SK-N-SH treated with all-trans-retinoic acid at 6 μM for 48 hours (cell line): ENCODE data around the gene SYNGR3.

Experiments used
- ATAC-seq: fragments of 200-7000 bp; cut with Tn5 transposase; 3 replicates; pipeline ENCODE4 v1.9.1; 2020; ENCODE audit warnings: mild to moderate bottlenecking, moderate library complexity
- CSDC2 ChIP-seq: fragments of 250-450 bp; sonication (Bioruptor Pico); IDR thresholded peaks from 2 replicates; pipeline ENCODE4 v1.5.0; 2020; ENCODE audit warnings: mild to moderate bottlenecking, moderate library complexity
- ESRRG ChIP-seq: fragments of 250-450 bp; sonication (Bioruptor Pico); IDR thresholded peaks from 2 replicates; pipeline ENCODE4 v1.6.1; 2021; ENCODE audit warnings: mild to moderate bottlenecking
- GLIS3 ChIP-seq: fragments of 250-450 bp; sonication (Bioruptor Pico); IDR thresholded peaks from 2 replicates; pipeline ENCODE4 v1.5.0; 2020; ENCODE audit warnings: mild to moderate bottlenecking, moderate library complexity
- OSR1 ChIP-seq: fragments of 250-450 bp; sonication (Bioruptor Pico); IDR thresholded peaks from 2 replicates; pipeline ENCODE4 v1.8.0; 2022; ENCODE audit warnings: moderate library complexity, mild to moderate bottlenecking, inconsistent platforms
- PPARA ChIP-seq: fragments of 250-450 bp; sonication (Bioruptor Pico); IDR thresholded peaks from 2 replicates; pipeline ENCODE4 v1.5.0; 2020; ENCODE audit warnings: mild to moderate bottlenecking, borderline replicate concordance
- RARB ChIP-seq: fragments of 250-450 bp; sonication (Bioruptor Pico); IDR thresholded peaks from 2 replicates; pipeline ENCODE4 v1.8.0; 2021; ENCODE audit warnings: mild to moderate bottlenecking, moderate library complexity
- TCF4 ChIP-seq: fragments of 250-450 bp; sonication (Bioruptor Pico); IDR thresholded peaks from 2 replicates; pipeline ENCODE4 v1.8.0; 2021; ENCODE audit warnings: mild to moderate bottlenecking, moderate library complexity, borderline replicate concordance
- TOX ChIP-seq: fragments of 250-450 bp; sonication (Bioruptor Pico); IDR thresholded peaks from 2 replicates; pipeline ENCODE4 v1.8.0; 2021; ENCODE audit warnings: mild to moderate bottlenecking, moderate library complexity, borderline replicate concordance
- ZC3H10 ChIP-seq: fragments of 250-450 bp; sonication (Bioruptor Pico); IDR thresholded peaks from 2 replicates; pipeline ENCODE4 v1.5.1; 2021; ENCODE audit warnings: mild to moderate bottlenecking, moderate library complexity
- ZFP3 ChIP-seq: fragments of 250-450 bp; sonication (Bioruptor Pico); IDR thresholded peaks from 2 replicates; pipeline ENCODE4 v1.5.0; 2020; ENCODE audit warnings: mild to moderate bottlenecking, moderate library complexity
- ZFP30 ChIP-seq: fragments of 450-650 bp; formaldehyde crosslinking; IDR thresholded peaks from 2 replicates; pipeline ENCODE4 v1.5.0; 2022; ENCODE audit warnings: mild to moderate bottlenecking, moderate library complexity
- ZNF70 ChIP-seq: fragments of 450-650 bp; formaldehyde crosslinking; IDR thresholded peaks from 2 replicates; pipeline ENCODE4 v1.5.0; 2020; ENCODE audit warnings: mild to moderate bottlenecking, moderate library complexity
- ZNF8 ChIP-seq: fragments of 450-650 bp; formaldehyde crosslinking; IDR thresholded peaks from 2 replicates; pipeline ENCODE4 v1.5.0; 2020; ENCODE audit warnings: mild to moderate bottlenecking, moderate library complexity
- TF ChIP-seq, protein P1 (sequence below): fragments of 250-450 bp; sonication (Bioruptor Pico); IDR thresholded peaks from 2 replicates; pipeline ENCODE4 v1.5.0; 2020; ENCODE audit warnings: mild to moderate bottlenecking, moderate library complexity
- TF ChIP-seq, protein P2 (sequence below): fragments of 250-450 bp; sonication (Bioruptor Pico); IDR thresholded peaks from 2 replicates; pipeline ENCODE4 v1.8.0; 2020; ENCODE audit warnings: mild to moderate bottlenecking, moderate library complexity, borderline replicate concordance
- TF ChIP-seq, protein P3 (sequence below): fragments of 250-450 bp; sonication (Bioruptor Pico); IDR thresholded peaks from 2 replicates; pipeline ENCODE4 v1.8.0; 2021; ENCODE audit warnings: low read depth, mild to moderate bottlenecking, moderate library complexity, borderline replicate concordance
- TF ChIP-seq, protein P4 (sequence below): fragments of 250-450 bp; sonication (Bioruptor Pico); IDR thresholded peaks from 2 replicates; pipeline ENCODE4 v1.5.1; 2021; ENCODE audit warnings: mild to moderate bottlenecking, moderate library complexity

The SYNGR3 gene

DNA sequence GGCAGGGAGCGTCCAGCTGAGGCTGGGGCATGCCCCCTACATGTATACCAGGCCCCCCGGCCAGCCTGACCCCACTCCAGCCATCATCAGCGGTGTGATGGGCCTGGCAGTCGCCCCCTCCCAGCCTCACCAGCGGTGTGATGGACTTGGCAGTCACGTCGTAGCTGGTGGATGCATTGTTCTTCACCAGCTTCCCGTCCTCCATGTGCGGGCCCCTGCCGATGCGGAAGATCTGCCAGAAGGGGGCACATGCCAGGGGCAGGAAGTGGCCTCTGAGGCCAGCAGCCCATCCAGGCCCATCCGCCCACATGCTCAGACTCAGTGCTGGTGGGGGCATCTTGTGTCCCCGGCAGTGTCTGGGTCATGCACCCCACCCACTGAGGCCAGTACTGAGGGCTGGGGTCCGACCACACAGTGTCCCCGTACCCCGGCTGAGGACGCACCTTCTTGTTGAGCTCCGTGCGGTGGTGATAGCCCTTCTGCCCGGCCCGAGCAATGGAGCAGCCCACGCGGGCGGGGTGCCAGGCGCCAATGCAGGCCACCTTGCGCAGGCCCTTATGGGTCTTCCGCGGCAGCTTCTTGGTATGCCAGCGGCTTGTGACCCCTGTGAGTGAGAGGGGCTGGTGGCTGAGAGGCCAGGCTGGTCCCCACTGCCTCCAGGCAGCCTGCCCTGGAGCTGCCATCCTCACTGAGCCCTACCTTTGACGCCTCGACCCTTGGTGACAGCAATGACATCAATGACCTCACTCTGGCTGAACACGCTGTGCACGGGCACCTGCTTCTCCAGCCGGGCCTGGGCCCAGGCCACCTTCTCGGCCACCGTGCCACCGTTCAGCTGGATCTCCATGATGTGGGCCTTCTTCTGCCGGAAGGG is 43.0 kb upstream of the SYNGR3 start:
- TF ChIP-seq GLIS3 (CRISPR knock-in tag) (no peak), CSDC2 (CRISPR knock-in tag) (no peak), ESRRG (CRISPR knock-in tag) (no peak), ZFP3 (no peak)
- ATAC-seq, result no peak

DNA sequence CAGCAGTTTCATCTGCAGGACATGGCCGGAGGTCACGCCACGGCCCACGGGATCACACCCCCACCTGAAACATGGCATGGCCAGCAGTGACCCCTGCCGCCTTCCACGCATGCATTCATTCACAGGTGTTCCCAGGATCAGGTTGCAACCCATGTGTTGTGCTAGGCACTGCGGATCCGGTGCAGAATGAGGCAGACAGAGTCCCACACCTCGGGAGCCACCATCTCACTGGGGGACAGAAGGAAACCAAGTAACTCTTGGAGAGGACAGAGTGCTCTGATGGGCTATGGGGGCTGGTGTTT is 42.5 kb upstream of the SYNGR3 start:
- no peak for ATAC-seq
- no peak for TF ChIP-seq TCF4 (CRISPR knock-in tag)
- TF ChIP-seq, protein P1, sequence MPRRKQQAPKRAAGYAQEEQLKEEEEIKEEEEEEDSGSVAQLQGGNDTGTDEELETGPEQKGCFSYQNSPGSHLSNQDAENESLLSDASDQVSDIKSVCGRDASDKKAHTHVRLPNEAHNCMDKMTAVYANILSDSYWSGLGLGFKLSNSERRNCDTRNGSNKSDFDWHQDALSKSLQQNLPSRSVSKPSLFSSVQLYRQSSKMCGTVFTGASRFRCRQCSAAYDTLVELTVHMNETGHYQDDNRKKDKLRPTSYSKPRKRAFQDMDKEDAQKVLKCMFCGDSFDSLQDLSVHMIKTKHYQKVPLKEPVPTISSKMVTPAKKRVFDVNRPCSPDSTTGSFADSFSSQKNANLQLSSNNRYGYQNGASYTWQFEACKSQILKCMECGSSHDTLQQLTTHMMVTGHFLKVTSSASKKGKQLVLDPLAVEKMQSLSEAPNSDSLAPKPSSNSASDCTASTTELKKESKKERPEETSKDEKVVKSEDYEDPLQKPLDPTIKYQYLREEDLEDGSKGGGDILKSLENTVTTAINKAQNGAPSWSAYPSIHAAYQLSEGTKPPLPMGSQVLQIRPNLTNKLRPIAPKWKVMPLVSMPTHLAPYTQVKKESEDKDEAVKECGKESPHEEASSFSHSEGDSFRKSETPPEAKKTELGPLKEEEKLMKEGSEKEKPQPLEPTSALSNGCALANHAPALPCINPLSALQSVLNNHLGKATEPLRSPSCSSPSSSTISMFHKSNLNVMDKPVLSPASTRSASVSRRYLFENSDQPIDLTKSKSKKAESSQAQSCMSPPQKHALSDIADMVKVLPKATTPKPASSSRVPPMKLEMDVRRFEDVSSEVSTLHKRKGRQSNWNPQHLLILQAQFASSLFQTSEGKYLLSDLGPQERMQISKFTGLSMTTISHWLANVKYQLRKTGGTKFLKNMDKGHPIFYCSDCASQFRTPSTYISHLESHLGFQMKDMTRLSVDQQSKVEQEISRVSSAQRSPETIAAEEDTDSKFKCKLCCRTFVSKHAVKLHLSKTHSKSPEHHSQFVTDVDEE (CRISPR knock-in tag), result no peak

DNA sequence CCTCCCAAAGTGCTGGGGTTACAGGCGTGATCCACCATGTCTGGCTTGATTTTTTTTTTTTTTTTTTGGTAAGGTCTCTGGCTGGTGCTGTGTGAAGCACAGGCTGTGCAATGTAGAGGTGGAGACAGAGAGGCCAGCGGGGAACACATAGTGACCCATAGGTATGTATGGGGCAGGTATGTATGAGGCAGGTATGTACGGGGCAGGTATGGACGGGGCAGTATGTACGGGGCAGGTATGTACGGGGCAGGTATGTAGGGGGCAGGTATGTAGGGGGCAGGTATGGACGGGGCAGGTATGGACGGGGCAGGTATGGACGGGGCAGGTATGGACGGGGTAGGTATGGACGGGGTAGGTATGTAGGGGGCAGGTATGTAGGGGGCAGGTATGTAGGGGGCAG is 40.3 kb upstream of the SYNGR3 start:
- no peak for ATAC-seq
- TF ChIP-seq, protein P2, sequence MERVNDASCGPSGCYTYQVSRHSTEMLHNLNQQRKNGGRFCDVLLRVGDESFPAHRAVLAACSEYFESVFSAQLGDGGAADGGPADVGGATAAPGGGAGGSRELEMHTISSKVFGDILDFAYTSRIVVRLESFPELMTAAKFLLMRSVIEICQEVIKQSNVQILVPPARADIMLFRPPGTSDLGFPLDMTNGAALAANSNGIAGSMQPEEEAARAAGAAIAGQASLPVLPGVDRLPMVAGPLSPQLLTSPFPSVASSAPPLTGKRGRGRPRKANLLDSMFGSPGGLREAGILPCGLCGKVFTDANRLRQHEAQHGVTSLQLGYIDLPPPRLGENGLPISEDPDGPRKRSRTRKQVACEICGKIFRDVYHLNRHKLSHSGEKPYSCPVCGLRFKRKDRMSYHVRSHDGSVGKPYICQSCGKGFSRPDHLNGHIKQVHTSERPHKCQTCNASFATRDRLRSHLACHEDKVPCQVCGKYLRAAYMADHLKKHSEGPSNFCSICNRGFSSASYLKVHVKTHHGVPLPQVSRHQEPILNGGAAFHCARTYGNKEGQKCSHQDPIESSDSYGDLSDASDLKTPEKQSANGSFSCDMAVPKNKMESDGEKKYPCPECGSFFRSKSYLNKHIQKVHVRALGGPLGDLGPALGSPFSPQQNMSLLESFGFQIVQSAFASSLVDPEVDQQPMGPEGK (CRISPR knock-in tag), result no peak
- no peak for TF ChIP-seq ZC3H10 (CRISPR knock-in tag)
- no peak for TF ChIP-seq ZNF8 (CRISPR knock-in tag)
- no peak for TF ChIP-seq OSR1 (CRISPR knock-in tag)
- TF ChIP-seq, protein P3, sequence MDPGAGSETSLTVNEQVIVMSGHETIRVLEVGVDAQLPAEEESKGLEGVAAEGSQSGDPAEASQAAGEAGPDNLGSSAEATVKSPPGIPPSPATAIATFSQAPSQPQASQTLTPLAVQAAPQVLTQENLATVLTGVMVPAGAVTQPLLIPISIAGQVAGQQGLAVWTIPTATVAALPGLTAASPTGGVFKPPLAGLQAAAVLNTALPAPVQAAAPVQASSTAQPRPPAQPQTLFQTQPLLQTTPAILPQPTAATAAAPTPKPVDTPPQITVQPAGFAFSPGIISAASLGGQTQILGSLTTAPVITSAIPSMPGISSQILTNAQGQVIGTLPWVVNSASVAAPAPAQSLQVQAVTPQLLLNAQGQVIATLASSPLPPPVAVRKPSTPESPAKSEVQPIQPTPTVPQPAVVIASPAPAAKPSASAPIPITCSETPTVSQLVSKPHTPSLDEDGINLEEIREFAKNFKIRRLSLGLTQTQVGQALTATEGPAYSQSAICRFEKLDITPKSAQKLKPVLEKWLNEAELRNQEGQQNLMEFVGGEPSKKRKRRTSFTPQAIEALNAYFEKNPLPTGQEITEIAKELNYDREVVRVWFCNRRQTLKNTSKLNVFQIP, result no peak
- no peak for TF ChIP-seq PPARA (CRISPR knock-in tag)
- TF ChIP-seq ZNF70 (CRISPR knock-in tag), result no peak
- TF ChIP-seq CSDC2 (CRISPR knock-in tag), result no peak
- no peak for TF ChIP-seq ZFP30 (CRISPR knock-in tag)
- TF ChIP-seq TCF4 (CRISPR knock-in tag), result no peak
- TF ChIP-seq TOX, result no peak
- TF ChIP-seq ESRRG (CRISPR knock-in tag), result no peak

DNA sequence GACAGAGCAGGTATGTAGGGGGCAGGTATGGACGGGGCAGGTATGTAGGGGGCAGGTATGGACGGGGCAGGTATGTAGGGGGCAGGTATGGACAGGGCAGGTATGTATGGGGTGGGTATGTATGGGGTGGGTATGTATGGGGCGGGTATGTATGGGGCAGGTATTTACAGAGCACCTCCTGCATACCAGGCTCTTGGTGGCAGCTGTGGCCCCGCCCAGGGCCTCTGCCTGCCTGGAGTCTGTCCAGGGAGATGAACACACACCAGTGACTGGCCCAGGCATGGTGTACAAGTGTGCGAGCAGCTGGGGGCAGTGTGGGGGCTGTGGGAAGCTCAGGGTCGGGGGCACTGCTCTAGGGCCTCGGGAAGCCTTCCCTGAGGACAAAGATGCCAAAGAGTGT is 39.7 kb upstream of the SYNGR3 start:
- no peak for ATAC-seq
- no peak for TF ChIP-seq ZC3H10 (CRISPR knock-in tag)
- TF ChIP-seq, protein P4, sequence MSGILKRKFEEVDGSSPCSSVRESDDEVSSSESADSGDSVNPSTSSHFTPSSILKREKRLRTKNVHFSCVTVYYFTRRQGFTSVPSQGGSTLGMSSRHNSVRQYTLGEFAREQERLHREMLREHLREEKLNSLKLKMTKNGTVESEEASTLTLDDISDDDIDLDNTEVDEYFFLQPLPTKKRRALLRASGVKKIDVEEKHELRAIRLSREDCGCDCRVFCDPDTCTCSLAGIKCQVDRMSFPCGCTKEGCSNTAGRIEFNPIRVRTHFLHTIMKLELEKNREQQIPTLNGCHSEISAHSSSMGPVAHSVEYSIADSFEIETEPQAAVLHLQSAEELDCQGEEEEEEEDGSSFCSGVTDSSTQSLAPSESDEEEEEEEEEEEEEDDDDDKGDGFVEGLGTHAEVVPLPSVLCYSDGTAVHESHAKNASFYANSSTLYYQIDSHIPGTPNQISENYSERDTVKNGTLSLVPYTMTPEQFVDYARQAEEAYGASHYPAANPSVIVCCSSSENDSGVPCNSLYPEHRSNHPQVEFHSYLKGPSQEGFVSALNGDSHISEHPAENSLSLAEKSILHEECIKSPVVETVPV (CRISPR knock-in tag), result no peak
- no peak for TF ChIP-seq TOX
- TF ChIP-seq RARB, result no peak
- TF ChIP-seq ZFP30 (CRISPR knock-in tag), result no peak
- no peak for TF ChIP-seq TCF4 (CRISPR knock-in tag)
- TF ChIP-seq PPARA (CRISPR knock-in tag), result no peak
- TF ChIP-seq, protein P3, result no peak
